Mucosa of descending colon (tissue), 3 donors: ENCODE results near the gene ZBTB47. TPM values are rescaled to one million over a fixed set of nuclear protein-coding genes. Genes with fewer than 3 reads are reported as not detected.

Experiments
- ATAC-seq: fragments of 200-7000 bp; cut with Tn5 transposase; one replicate; pipeline ENCODE4 v1.9.1; 2020; ENCODE audit warnings: mild to moderate bottlenecking, moderate library complexity
- DNase-seq, 3 donors: peaks; one replicate each; pipeline ENCODE4 v3.0.0-alpha.2; 2020
- H3K36me3 ChIP-seq: fragments of 200-600 bp; one replicate; pipeline ENCODE4 v1.8.0; 2021; ENCODE audit warnings: low read depth, mild to moderate bottlenecking
- H3K4me1 ChIP-seq: fragments of 200-600 bp; one replicate; pipeline ENCODE4 v1.8.0; 2021; ENCODE audit warnings: low read depth, mild to moderate bottlenecking
- H3K4me3 ChIP-seq: fragments of 200-600 bp; one replicate; pipeline ENCODE4 v1.8.0; 2021; ENCODE audit warnings: mild to moderate bottlenecking
- H3K9me3 ChIP-seq: fragments of 200-600 bp; one replicate; pipeline ENCODE4 v1.8.0; 2021; ENCODE audit warnings: mild to moderate bottlenecking
- intact Hi-C, 2 donors: fragments of 100-400 bp; cut with DNase I in 1 of 2; cut with micrococcal nuclease in 1 of 2; formaldehyde crosslinking; loops; one replicate each; pipeline versions ENCODE4 v1.11.0 to v1.11.1; 2022; cut with DNase I, micrococcal nuclease
- total RNA-seq, 3 donors: library from RNA; stranded (reverse); fragmentation: NEBNext Ultra II Directional in 2 of 3; extraction: Animal tissue kit (Norgen Biotek cat#: 25700) in 2 of 3; gene quantifications; one replicate each; pipeline versions ENCODE4 v1.2.1 to v1.2.4, GENCODE V29; 2021 to 2023
- TF ChIP-seq, protein P1 (sequence below): fragments of 200-600 bp; IDR thresholded peaks from one replicate; pipeline ENCODE4 v1.8.0; 2022; ENCODE audit warnings: antibody characterized with exemption, mild to moderate bottlenecking
- donor health status: DM: no; HTN: no; CAD: no; lungs with moderate emphysema.
- donor health status: DM: no; HTN: no; CAD: no.
- donor health status: DM: no; HTN: yes; CAD: no.

Gene ZBTB47
- total RNA-seq, 3 donors from 2014 or later = 3.1 to 45.5 (median 12.4) TPM

- ATAC-seq (peak; percentile 48), DNase-seq (no peak)
- TF ChIP-seq, protein P1, sequence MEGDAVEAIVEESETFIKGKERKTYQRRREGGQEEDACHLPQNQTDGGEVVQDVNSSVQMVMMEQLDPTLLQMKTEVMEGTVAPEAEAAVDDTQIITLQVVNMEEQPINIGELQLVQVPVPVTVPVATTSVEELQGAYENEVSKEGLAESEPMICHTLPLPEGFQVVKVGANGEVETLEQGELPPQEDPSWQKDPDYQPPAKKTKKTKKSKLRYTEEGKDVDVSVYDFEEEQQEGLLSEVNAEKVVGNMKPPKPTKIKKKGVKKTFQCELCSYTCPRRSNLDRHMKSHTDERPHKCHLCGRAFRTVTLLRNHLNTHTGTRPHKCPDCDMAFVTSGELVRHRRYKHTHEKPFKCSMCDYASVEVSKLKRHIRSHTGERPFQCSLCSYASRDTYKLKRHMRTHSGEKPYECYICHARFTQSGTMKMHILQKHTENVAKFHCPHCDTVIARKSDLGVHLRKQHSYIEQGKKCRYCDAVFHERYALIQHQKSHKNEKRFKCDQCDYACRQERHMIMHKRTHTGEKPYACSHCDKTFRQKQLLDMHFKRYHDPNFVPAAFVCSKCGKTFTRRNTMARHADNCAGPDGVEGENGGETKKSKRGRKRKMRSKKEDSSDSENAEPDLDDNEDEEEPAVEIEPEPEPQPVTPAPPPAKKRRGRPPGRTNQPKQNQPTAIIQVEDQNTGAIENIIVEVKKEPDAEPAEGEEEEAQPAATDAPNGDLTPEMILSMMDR = no peak
- Histone ChIP-seq H3K9me3 (no peaks in the 10 kb centered on the region), H3K4me1 (no peaks in the 10 kb centered on the region), H3K36me3 (no peaks in the 10 kb centered on the region), H3K4me3 (no peak overlapping the region)
- intact Hi-C loops = no loop called here
Observed at GRCh38 chr3:42663581-42664437, 10.3 kb downstream of the ZBTB47 start.

GRCh38 chr3:42664438-42664803 lies 10.9 kb downstream of the ZBTB47 start:
- no peaks in the 10 kb centered on the region for H3K9me3 ChIP-seq
- intact Hi-C loops = no loop called here
- no peaks in the 10 kb centered on the region for H3K4me1 ChIP-seq
- ATAC-seq (no peak), DNase-seq (no peak)
- H3K4me3 ChIP-seq = no peak overlapping the region
- no peaks in the 10 kb centered on the region for H3K36me3 ChIP-seq
- TF ChIP-seq, protein P1 = no peak

DNA sequence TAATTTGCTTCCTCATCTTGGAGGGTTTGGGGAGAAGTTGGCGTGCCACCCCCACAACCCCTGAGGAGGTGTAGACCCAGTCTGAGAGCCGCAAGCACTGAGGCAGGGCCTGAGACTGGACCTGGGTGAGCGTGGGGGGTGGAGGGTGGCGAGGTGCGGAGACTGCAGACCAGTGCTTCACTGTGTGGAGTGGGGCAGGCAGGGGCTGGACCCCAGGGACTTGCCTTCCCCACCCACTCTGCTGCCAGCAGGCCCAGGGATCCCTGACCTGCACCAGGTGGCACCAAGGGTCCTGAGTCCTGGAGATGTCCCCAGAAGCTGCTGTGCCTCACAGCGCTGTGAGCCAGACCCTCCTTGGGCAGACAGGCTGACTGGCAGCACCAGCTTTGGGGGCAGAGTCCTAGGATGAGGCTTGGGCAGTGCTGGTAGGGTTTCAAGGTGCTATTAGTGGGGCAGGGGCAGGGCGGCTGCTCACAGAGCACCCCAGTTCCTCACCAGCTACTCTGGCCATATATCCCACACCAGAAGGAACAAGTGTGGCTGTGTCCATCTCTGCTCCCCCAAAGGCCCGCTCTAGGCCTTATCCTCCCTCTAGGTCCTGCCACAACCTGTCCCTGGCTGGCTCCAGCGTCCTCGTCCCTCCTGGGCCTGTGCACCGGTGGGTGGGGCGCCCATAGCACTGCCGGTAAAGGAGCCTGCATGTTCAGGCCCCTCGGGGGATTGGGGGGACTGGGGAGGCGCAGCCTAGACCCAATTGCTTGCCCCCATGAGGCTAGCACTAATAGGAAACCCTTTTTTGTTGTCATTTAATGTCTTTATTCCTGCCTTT lies 11.8 kb downstream of the ZBTB47 start:
- H3K4me3 ChIP-seq = no peak overlapping the region
- ATAC-seq = no peak
- no peaks in the 10 kb centered on the region for H3K4me1 ChIP-seq
- TF ChIP-seq, protein P1 = no peak
- H3K9me3 ChIP-seq = no peaks in the 10 kb centered on the region
- intact Hi-C loops = no loop called here
- no peaks in the 10 kb centered on the region for H3K36me3 ChIP-seq
- DNase-seq = no peak

- intact Hi-C loops = no loop called here
- TF ChIP-seq, protein P1 = no peak
Observed at GRCh38 chr3:42666022-42666421, 12.5 kb downstream of the ZBTB47 start.

GRCh38 chr3:42666577-42666998 lies 13.1 kb downstream of the ZBTB47 start:
- H3K9me3 ChIP-seq = no peaks in the 10 kb centered on the region
- intact Hi-C loops = no loop called here
- H3K36me3 ChIP-seq = no peaks in the 10 kb centered on the region
- TF ChIP-seq, protein P1 = no peak
- DNase-seq = no peak
- no peak overlapping the region for H3K4me3 ChIP-seq
- no peak for ATAC-seq
- no peaks in the 10 kb centered on the region for H3K4me1 ChIP-seq

More at GRCh38 chr3:42666022-42666421, 12.5 kb downstream of the ZBTB47 start:
- Histone ChIP-seq H3K36me3 (no peaks in the 10 kb centered on the region), H3K4me1 (no peaks in the 10 kb centered on the region), H3K9me3 (no peaks in the 10 kb centered on the region), H3K4me3 (no peak overlapping the region)
- DNase-seq = no peak
- ATAC-seq = no peak
